AG04450 (cell line): ENCODE measurements around the gene CIT. TPM values are rescaled to one million over a fixed set of nuclear protein-coding genes. Genes with fewer than 3 reads are reported as not detected.
A peak's percentile ranks its signal among the peaks of the same experiment; 100 is the strongest.

Experiments
- CTCF ChIA-PET: fragments of 300-600, 350-600 bp; formaldehyde crosslinking; extraction: SDS; loops from one replicate; lab custom pipeline; 2022; ENCODE audit warnings: antibody characterized with exemption, inconsistent platforms; lab: Charles Lee
- POLR2A ChIA-PET: fragments of 350-600 bp; formaldehyde crosslinking; extraction: SDS; loops from one replicate; lab custom pipeline; 2021; ENCODE audit warnings: antibody characterized with exemption, inconsistent platforms; lab: Yijun Ruan, JAX
- DNase-seq: peaks from one replicate; pipeline ENCODE4 v3.0.0-alpha.2; 2011; ENCODE audit warnings: low read depth, low spot score
- H3K27ac ChIP-seq: one replicate; pipeline ENCODE4 v1.5.1; 2012; ENCODE audit warnings: low read depth, low read length, control low read depth
- H3K27me3 ChIP-seq: one replicate; pipeline ENCODE4 v1.6.0; 2012; ENCODE audit warnings: low read length; ENCODE audit not compliant: control insufficient read depth, insufficient read depth
- H3K4me3 ChIP-seq: 2 replicates; pipeline ENCODE4 v1.5.1; 2011; ENCODE audit warnings: mild to moderate bottlenecking, low read depth, low read length, control low read depth
- H3K9me3 ChIP-seq: 2 replicates; pipeline ENCODE4 v1.5.1; 2012; ENCODE audit warnings: low read length; ENCODE audit not compliant: control insufficient read depth, insufficient read depth
- polyA plus RNA-seq: library from polyadenylated mRNA; depleted of rRNA; stranded (reverse); fragments of >200 nt; gene quantifications from 2 replicates; pipeline ENCODE4 v1.2.3, GENCODE V29; 2011
- TF ChIP-seq, protein P1 (sequence below): IDR thresholded peaks from 2 replicates; pipeline ENCODE4 v1.5.1; 2011; ENCODE audit warnings: low read depth, low read length, control low read depth, inconsistent platforms

Gene CIT
- polyA plus RNA-seq, 1 experiment, result 6.0 TPM

- CTCF ChIA-PET, result interaction anchor here (0.7 to 1.6 kb wide), 2 partner anchors 11 to 1293 kb away, joined by 4 read pairs; no protein-coding TSS in a partner anchor
- POLR2A ChIA-PET, result no interaction called here
These were observed 206.1 kb downstream of the CIT start for GRCh38 chr12:119671070-119671469.

DNA sequence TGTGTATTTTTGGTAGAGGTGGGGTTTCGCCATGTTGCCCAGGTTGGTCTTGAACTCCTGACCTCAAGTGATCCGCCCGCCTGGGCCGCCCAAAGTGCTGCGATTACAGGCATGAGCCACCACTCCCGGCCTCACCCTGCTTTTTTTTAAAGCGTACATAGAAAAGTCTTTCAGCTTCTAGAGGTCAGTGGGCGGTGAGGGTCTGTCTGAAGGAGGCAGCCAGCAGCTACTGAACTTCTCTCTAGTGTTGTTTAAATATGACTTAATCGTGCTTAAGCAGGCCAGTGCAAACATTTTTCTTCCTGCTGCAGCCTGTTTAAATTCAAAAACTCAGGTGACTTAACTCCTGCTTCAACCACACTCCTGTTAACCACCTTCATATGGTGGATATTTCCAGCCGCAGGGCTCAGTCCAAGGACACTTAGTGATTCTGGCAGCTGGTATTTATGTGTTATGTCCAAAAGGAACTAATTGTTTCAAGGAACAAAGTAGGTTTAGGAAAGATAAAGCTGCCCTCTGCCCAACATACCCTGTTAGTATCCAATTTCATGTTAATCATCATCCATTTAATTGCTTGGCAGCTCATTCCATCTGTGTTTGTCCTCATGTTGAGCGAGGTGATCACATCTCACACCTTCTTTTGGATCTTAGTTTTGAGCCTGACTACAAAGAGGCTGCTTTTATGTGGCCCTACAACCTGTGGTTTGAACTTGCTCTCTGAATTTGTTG is 207.2 kb downstream of the CIT start:
- H3K4me3 ChIP-seq, result no peak overlapping the region
- H3K9me3 ChIP-seq, result peaks cover 5% of the 10 kb centered on the region; the same call in 1 of the 2 replicates
- TF ChIP-seq, protein P1, sequence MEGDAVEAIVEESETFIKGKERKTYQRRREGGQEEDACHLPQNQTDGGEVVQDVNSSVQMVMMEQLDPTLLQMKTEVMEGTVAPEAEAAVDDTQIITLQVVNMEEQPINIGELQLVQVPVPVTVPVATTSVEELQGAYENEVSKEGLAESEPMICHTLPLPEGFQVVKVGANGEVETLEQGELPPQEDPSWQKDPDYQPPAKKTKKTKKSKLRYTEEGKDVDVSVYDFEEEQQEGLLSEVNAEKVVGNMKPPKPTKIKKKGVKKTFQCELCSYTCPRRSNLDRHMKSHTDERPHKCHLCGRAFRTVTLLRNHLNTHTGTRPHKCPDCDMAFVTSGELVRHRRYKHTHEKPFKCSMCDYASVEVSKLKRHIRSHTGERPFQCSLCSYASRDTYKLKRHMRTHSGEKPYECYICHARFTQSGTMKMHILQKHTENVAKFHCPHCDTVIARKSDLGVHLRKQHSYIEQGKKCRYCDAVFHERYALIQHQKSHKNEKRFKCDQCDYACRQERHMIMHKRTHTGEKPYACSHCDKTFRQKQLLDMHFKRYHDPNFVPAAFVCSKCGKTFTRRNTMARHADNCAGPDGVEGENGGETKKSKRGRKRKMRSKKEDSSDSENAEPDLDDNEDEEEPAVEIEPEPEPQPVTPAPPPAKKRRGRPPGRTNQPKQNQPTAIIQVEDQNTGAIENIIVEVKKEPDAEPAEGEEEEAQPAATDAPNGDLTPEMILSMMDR, result no peak
- DNase-seq, result no peak
- ChIA-PET POLR2A (no interaction called here), CTCF (interaction anchor here (1.6 to 2.5 kb wide), 2 partner anchors 12 to 112 kb away, joined by 4 to 8 read pairs; no protein-coding TSS in a partner anchor)
- peaks cover 3% of the 10 kb centered on the region for H3K27me3 ChIP-seq
- no peak overlapping the region for H3K27ac ChIP-seq

More at GRCh38 chr12:119671070-119671469, 206.1 kb downstream of the CIT start:
- no peak for DNase-seq
- Histone ChIP-seq H3K27ac (no peak overlapping the region), H3K9me3 (peaks cover 5% of the 10 kb centered on the region; the same call in 1 of the 2 replicates), H3K4me3 (no peak overlapping the region), H3K27me3 (no peaks in the 10 kb centered on the region)
- TF ChIP-seq, protein P1, result no peak

GRCh38 chr12:119668324-119668841 is 208.7 kb downstream of the CIT start:
- TF ChIP-seq, protein P1, result no peak
- H3K4me3 ChIP-seq, result peak overlapping the region; percentile 98
- DNase-seq, result no peak
- CTCF ChIA-PET, result interaction anchor here (0.6 to 2.5 kb wide), 20 partner anchors 9 to 1547 kb away, joined by 3 to 25 read pairs (median 4); no protein-coding TSS in a partner anchor
- H3K27ac ChIP-seq, result peak overlapping the region; percentile 57
- peaks cover 5% of the 10 kb centered on the region; the same call in 1 of the 2 replicates for H3K9me3 ChIP-seq
- POLR2A ChIA-PET, result no interaction called here
- H3K27me3 ChIP-seq, result peaks cover 3% of the 10 kb centered on the region

GRCh38 chr12:119667577-119668323 is 209.4 kb downstream of the CIT start, which contains the start of gene PRKAB1:
Gene PRKAB1, plus strand, starts transcription at chr12:119668133. Its CDS starts 112 bp downstream, at chr12:119668245.
- peak; percentile 93 for DNase-seq
- Histone ChIP-seq H3K4me3 (peak within 1 kb of the TSS; percentile 98), H3K9me3 (peaks cover 5% of the 10 kb centered on the region; the same call in 1 of the 2 replicates), H3K27me3 (peaks cover 3% of the 10 kb centered on the region), H3K27ac (peak within 1 kb of the TSS; percentile 57)
- CTCF ChIA-PET, result interaction anchor here (0.6 to 2.5 kb wide), 26 partner anchors 9 to 1546 kb away, joined by 3 to 25 read pairs (median 4); no protein-coding TSS in a partner anchor
- TF ChIP-seq, protein P1, result peak; percentile 84
- POLR2A ChIA-PET, result interaction anchor here (0.6 kb wide), 1 partner anchor 243 kb away, joined by 3 read pairs; no protein-coding TSS in a partner anchor
